ENCODE data around the gene TMUB1.

The TMUB1 gene

DNA sequence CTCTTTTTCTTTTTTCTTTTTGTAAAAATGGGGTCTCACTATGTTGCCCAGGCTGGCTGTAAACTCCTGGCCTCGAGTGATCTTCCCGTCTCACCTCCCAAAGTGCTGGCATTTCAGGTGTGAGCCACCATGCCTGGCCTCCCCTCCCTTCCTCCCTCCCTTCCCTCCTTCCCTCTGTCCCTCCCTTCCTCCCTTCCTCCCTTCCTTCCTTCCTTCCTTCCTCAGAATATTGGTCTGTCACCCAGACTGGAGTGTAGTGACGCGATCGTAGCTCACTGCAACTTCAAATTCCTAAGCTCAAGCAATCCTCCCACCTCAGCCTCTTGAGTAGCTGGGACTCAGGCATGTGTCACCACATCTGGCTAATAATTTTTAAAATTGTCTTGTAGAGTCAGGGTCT lies 11.4 kb upstream of the TMUB1 start:
- no peak overlapping the region for H3K4me3 ChIP-seq (ENCODE audit: low read depth, low read length)
- no peak for DNase-seq (ENCODE audit: low read depth)
- TF ChIP-seq CTCF (IDR thresholded peaks at IDR 0.05; ENCODE audit: control insufficient read depth, extremely low read depth, insufficient read depth), result no peak

DNA sequence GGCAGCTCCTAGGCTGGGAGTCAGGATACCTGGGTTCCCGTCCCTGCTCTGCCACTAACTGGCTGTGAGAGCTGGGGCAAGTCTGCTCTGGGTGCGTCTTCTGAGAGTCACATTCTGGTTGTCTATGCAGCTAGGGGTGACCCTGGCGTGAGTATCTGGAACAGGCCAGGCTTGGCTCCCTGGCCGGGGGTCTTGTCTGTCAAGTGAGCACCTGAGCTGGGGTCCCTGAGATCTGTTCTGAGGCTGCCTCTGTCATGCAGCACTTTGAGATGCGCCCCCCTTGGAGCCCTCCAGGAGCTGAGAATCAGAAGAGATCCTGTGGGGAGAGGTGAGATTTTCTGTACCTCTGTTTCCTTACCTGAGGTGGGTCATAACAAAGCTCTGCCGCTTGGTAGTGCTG lies 10.5 kb upstream of the TMUB1 start:
- no peak for DNase-seq (ENCODE audit: low read depth)
- TF ChIP-seq CTCF (IDR thresholded peaks at IDR 0.05; ENCODE audit: control insufficient read depth, extremely low read depth, insufficient read depth), result no peak

DNA sequence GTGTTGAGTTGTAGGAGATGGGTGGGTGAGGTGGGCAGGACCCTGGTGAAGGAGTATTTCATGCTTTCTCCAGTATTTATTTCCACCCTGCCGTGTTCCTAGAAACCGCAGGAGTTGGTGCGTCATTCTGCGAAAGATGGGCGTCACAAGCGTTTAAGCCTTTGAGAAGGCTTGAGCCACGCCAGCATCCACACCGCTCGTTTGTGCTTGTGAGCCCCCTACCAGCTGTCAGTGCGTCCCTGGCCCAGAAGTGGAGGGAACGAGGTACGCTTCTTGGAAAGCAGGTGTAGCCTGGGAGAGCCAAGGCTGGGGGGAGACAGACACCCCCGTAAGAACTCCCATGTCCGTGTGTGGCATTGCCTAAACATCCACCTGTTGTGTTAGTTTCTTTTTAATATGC lies 8.7 kb upstream of the TMUB1 start:
- DNase-seq (ENCODE audit: low read depth), result no peak
- no peak overlapping the region for H3K4me3 ChIP-seq (ENCODE audit: low read depth, low read length)
- no peak for TF ChIP-seq CTCF (IDR thresholded peaks at IDR 0.05; ENCODE audit: control insufficient read depth, extremely low read depth, insufficient read depth)

More for the DNA sequence above, 10.5 kb upstream of the TMUB1 start:
- H3K4me3 ChIP-seq (ENCODE audit: low read depth, low read length), result no peak overlapping the region

- no peak for DNase-seq (ENCODE audit: low read depth)
- TF ChIP-seq CTCF (IDR thresholded peaks at IDR 0.05; ENCODE audit: control insufficient read depth, extremely low read depth, insufficient read depth), result peak; percentile 56
- no peak overlapping the region for H3K4me3 ChIP-seq (ENCODE audit: low read depth, low read length)
Observed at GRCh38 chr7:151091431-151091830, 8.1 kb upstream of the TMUB1 start.

GRCh38 chr7:151091003-151091402 lies 7.7 kb upstream of the TMUB1 start:
- no peak overlapping the region for H3K4me3 ChIP-seq (ENCODE audit: low read depth, low read length)
- no peak for TF ChIP-seq CTCF (IDR thresholded peaks at IDR 0.05; ENCODE audit: control insufficient read depth, extremely low read depth, insufficient read depth)
- DNase-seq (ENCODE audit: low read depth), result no peak

DNA sequence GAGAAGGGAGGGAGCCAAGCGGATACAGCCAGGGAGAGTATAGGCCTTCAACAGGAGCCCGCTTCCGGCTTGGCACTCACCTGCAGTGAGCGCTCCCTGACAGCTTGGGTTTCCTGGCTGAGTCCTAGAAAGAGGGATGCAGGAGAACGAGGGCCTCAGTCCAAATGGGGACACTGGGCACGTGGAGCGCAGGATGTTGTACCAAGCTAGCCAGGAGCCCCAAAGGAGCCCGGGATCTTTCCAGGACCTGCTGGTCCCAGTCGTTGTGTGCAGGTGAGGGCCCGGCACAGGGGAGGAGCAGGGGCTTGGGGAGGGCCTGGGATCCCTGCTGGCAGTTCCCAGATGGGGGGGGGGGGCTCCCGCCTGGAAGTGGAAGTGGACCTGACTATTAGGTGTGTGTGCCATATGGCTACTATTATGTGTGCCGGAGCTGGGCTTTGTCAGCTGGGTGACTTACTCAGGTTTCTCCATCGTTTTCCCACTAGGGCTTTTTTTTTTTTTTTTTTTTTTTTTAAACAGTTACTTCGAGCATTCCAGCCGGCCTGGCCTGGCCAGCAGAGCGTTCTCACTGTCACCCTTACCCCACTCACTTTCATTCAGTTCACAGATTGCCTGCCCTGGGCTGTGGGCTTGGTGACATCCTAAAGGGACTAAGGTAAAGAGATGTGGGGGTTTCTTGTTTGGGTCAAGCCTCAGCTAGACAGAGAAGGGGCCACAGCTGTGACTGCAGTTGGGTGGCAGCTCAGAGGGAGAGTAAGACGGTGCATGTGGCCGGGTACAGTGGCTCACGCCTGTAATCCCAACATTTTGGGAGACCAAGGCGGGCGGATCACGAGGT lies 6.8 kb upstream of the TMUB1 start:
- no peak for DNase-seq (ENCODE audit: low read depth)
- no peak for TF ChIP-seq CTCF (IDR thresholded peaks at IDR 0.05; ENCODE audit: control insufficient read depth, extremely low read depth, insufficient read depth)
- H3K4me3 ChIP-seq (ENCODE audit: low read depth, low read length), result peak overlapping the region; percentile 93; the same call in 1 of the 2 replicates
